Stimulated activated CD8-positive, alpha-beta memory T cell treated with anti-CD3 and anti-CD28 coated beads, Interleukin-7, amount 100 ng/mL, for 24 hours (primary cell): ENCODE data around the gene PHACTR1.

Experiments
- DNase-seq: peaks from one replicate; pipeline ENCODE4 v3.0.0-alpha.2; 2020; ENCODE audit warnings: low read depth

Gene PHACTR1

GRCh38 chr6:13267142-13267651 is 550.6 kb downstream of the PHACTR1 start:
- no peak for DNase-seq

- no peak for DNase-seq
These were observed 552.4 kb downstream of the PHACTR1 start for GRCh38 chr6:13268913-13269518.

- DNase-seq, result no peak
These were observed 555.8 kb downstream of the PHACTR1 start for GRCh38 chr6:13272131-13273046.

- no peak for DNase-seq
These were observed 556.8 kb downstream of the PHACTR1 start for GRCh38 chr6:13273202-13273930.

GRCh38 chr6:13273931-13274706 is 557.6 kb downstream of the PHACTR1 start:
- DNase-seq, result peak; percentile 33

GRCh38 chr6:13274707-13275434 is 558.3 kb downstream of the PHACTR1 start:
- DNase-seq, result no peak

GRCh38 chr6:13275435-13275989 is 558.9 kb downstream of the PHACTR1 start:
- no peak for DNase-seq

- DNase-seq, result no peak
These were observed 560.7 kb downstream of the PHACTR1 start for GRCh38 chr6:13277231-13277630.

- no peak for DNase-seq
These were observed 561.6 kb downstream of the PHACTR1 start for GRCh38 chr6:13278164-13278563.

GRCh38 chr6:13278991-13279390 is 562.4 kb downstream of the PHACTR1 start:
- no peak for DNase-seq

- DNase-seq, result no peak
These were observed 563.7 kb downstream of the PHACTR1 start for GRCh38 chr6:13280254-13280653.

GRCh38 chr6:13281686-13282085 is 565.1 kb downstream of the PHACTR1 start:
- no peak for DNase-seq

- DNase-seq, result no peak
These were observed 566.0 kb downstream of the PHACTR1 start for GRCh38 chr6:13282393-13283069.

- DNase-seq, result no peak
These were observed 566.8 kb downstream of the PHACTR1 start for GRCh38 chr6:13283331-13283730.

GRCh38 chr6:13284646-13285045 is 568.1 kb downstream of the PHACTR1 start:
- no peak for DNase-seq

GRCh38 chr6:13285705-13286104 is 569.1 kb downstream of the PHACTR1 start:
- no peak for DNase-seq

- no peak for DNase-seq
These were observed 569.6 kb downstream of the PHACTR1 start for GRCh38 chr6:13286181-13286580.

- DNase-seq, result no peak
These were observed 570.5 kb downstream of the PHACTR1 start for GRCh38 chr6:13287104-13287503.

GRCh38 chr6:13288481-13288880 is 571.9 kb downstream of the PHACTR1 start:
- DNase-seq, result no peak

GRCh38 chr6:13288969-13289391 is 572.4 kb downstream of the PHACTR1 start:
- no peak for DNase-seq
